SKM-1 (cell line): Measurements from ENCODE around the gene RERE.
A peak's percentile ranks its signal among the peaks of the same experiment; 100 is the strongest.

Experiments
- DNase-seq: peaks from one replicate; lab custom pipeline; 2025; ENCODE audit not compliant: unreplicated experiment; lab: John Stamatoyannopoulos, UW

The RERE gene

DNA sequence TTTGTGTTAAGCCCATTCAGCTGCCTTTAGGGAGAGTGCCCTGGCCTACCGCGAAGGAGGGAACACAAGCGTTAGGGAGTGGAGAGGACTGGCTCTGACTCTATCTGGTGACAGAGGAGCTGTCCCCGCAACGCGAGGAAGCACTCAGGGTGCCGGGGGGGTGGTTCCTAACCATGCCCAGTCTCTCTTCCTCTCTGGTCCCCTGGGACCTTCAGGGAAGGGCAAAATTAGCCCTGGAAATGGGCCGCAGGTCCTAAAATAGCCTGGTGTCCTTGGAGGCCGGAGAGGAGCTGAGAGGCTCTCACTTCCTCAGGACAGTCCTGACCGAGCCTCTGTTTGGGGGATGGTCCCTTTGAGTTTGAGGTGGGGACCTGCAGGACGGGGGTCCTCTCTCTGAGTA lies 493.7 kb downstream of the RERE start:
- no peak for DNase-seq

GRCh38 chr1:8321612-8322011 lies 495.8 kb downstream of the RERE start:
- DNase-seq, result no peak

DNA sequence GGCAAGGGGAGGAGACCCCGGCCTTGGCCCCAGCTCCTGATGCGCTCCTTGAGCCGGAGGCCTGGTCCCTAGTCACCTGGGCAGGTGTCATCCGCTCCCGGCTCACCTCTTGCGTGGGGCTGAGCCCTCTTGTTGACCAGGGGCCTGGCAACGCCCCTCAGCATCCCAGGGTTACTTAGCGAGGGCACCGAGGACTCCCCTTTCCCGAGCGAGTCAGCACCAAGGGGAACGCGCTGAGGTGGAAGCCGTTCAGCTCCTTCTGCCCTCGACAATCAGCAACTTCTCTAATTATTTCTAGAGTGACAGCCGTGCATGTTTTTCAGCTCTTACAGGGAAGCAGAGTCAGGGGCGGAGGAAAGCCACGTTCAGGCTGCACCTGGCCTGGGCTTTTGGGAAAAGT lies 499.0 kb downstream of the RERE start:
- DNase-seq, result no peak

DNA sequence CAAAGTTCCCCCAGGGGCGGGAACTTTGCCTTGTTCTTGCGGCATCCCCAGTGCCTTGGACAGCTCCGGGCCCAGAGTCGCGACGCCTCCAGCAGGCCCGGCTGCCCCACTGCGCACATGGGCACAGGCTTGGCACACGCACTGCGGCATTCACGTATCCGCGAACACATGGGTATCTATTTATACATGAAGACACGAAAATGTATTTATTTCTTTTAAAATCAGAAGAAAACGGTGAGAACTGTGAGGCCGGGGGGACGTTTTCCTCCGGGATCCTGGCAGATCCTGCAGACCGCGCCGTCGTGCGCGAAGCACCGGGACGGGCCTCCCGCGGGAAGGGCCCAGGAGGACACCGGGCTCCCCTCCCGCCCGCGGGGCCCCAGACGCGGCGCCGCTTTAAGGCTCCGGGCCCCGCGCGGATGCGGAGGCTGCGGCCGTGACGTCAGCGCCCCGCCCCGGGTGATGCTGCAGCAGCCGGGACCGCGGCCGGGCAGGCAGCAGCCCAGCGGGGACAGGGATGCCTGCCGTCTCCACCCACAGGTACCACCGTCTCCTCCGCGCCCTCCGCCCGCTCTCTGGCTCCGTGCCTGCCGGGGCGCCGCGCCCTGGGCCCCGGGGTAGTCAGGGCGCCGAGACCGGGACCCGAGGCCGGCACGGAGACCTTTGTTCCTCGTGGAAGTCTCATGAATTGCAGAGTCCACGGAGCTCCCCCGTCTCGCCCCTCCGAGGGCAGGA lies 499.6 kb downstream of the RERE start, which contains the start of gene SLC45A1:
Gene SLC45A1 (plus strand): TSS at position 468 of the 735 bp plus-strand sequence. CDS start 6,216 bp downstream, outside the sequence.
- no peak for DNase-seq

- DNase-seq, result no peak
These were observed 501.6 kb downstream of the RERE start for GRCh38 chr1:8315573-8316475.

GRCh38 chr1:8314346-8315280 lies 502.8 kb downstream of the RERE start:
- peak; percentile 31 for DNase-seq

- DNase-seq, result no peak
These were observed 504.2 kb downstream of the RERE start for GRCh38 chr1:8313231-8313630.

- no peak for DNase-seq
These were observed 504.9 kb downstream of the RERE start for GRCh38 chr1:8312235-8313218.

DNA sequence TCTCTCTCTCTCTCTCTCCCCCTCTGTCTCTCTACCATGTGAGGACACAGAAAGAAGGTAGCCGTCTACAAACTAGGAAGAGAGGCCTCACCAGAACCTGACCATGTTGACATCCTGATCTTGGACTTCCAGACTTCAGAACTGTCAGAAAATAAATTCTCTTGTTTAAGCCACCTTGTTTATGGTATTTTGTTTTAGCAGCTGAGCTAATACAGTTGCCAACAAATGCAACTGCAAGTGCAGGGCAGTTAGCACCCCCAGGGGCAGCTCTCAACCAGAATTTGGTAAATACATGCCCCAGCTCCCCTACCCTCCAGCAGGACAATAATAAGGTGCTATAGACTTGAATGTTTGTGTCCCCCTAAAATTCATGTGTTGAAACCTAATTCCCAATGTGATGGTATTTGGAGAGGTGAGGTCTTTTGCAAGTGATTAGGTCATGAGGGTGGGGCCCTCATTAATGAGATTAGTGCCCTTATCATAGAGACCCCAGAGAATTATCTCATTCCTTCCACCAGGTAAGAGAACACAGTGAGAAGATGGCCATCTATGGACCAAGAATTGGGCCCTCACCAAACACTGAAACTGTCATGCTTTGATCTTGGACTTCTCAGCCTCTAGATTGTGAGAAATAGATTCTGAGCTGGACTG lies 506.2 kb downstream of the RERE start:
- DNase-seq, result no peak

- no peak for DNase-seq
These were observed 509.8 kb downstream of the RERE start for GRCh38 chr1:8307628-8308027.

GRCh38 chr1:8303876-8304275 lies 513.6 kb downstream of the RERE start:
- no peak for DNase-seq

- no peak for DNase-seq
These were observed 514.3 kb downstream of the RERE start for GRCh38 chr1:8303141-8303540.
